ENCODE results near the gene OR2T35. TPM values are rescaled to one million over a fixed set of nuclear protein-coding genes. Genes with fewer than 3 reads are reported as not detected.
A peak's percentile ranks its signal among the peaks of the same experiment; 100 is the strongest.
"Not testable (repeated sequence)": the region's sequence is repeated elsewhere in the genome, so short reads cannot be mapped to it uniquely, and the experiment has no call there.

Gene OR2T35
- polyA plus RNA-seq: not detected
- long read RNA-seq, donor 1: 0 reads
- long read RNA-seq, donor 2: 0 reads
- long read RNA-seq, donor 3: 0 reads
- long read RNA-seq, donor 4: 0 reads
- long read RNA-seq, donor 5: 0 reads
- long read RNA-seq, donor 6: 0 reads
- long read RNA-seq, donor 7: 0 reads
- long read RNA-seq, donor 8: 0 reads
- long read RNA-seq, donor 9: 0 reads
- long read RNA-seq, donor 10: 0 reads

DNA sequence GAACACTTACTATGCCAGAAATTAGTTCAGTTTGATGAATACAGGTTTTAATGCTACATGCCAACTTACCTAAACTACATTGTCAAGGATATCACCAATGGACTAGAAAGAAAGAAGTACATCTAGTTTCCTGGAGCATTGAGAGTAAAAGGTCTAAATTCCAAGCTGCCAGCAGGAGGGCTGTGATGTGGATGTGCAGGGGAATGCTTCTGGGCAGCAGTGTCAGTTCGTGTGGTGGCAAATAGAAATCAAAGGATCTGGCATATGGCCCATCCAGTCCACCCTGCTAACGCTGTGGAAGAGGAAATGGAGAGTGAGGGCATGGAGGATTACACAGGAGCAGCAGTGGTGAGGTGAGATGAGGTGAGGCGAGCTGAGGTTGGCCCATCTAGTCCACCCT, at the start of gene OR2T35:
Gene OR2T35 (minus strand): TSS at position 101 of the 400 bp plus-strand sequence. CDS start 6,020 bp downstream, outside the sequence.
- H3K36me3 ChIP-seq (ENCODE audit: control insufficient read depth in 3 of 3, insufficient read depth in 2 of 3, low read depth in 1 of 3, low read length in 3 of 3); H3K4me1 ChIP-seq (ENCODE audit: control insufficient read depth in 3 of 3, insufficient read depth in 2 of 3, low read depth in 1 of 3, low read length in 2 of 3); DNase-seq; FAIRE-seq; H3K27ac ChIP-seq (ENCODE audit: low read depth in 1 of 3, low read length in 2 of 3); H3K9me3 ChIP-seq (ENCODE audit: control insufficient read depth in 2 of 2, insufficient read depth in 1 of 2, low read depth in 1 of 2, low read length in 1 of 2); H3K27me3 ChIP-seq (ENCODE audit: control insufficient read depth in 3 of 3, insufficient read depth in 3 of 3, low read length in 3 of 3); H3K4me3 ChIP-seq (ENCODE audit: low read depth in 1 of 3, low read length in 3 of 3): not testable (repeated sequence)
- WGBS, 3 donors: 53 to 100% (median 100%) methylated on average over 1 to 2 of the region's 3 CpGs

GRCh38 chr1:248691567-248692155, 46.6 kb upstream of the OR2T35 start:
- WGBS, 3 donors: 81 to 96% (median 88%) methylated on average over 33 to 51 of the region's 51 CpGs
- Histone ChIP-seq H3K27ac (ENCODE audit: low read depth in 1 of 3, low read length in 2 of 3) (no peak overlapping the region), H3K27me3 (ENCODE audit: control insufficient read depth in 3 of 3, insufficient read depth in 3 of 3, low read length in 3 of 3) (peaks cover 0 to 4% (median 0%) of the 10 kb centered on the region in 3 donors), H3K9me3 (ENCODE audit: control insufficient read depth in 2 of 2, insufficient read depth in 1 of 2, low read depth in 1 of 2, low read length in 1 of 2) (peaks cover 1 to 10% of the 10 kb centered on the region in 2 donors), H3K4me3 (ENCODE audit: low read depth in 1 of 3, low read length in 3 of 3) (no peak overlapping the region), H3K36me3 (ENCODE audit: control insufficient read depth in 3 of 3, insufficient read depth in 2 of 3, low read depth in 1 of 3, low read length in 3 of 3) (no peaks in the 10 kb centered on the region), H3K4me1 (ENCODE audit: control insufficient read depth in 3 of 3, insufficient read depth in 2 of 3, low read depth in 1 of 3, low read length in 2 of 3) (peaks cover 0 to 5% (median 0%) of the 10 kb centered on the region in 3 donors)
- FAIRE-seq (no peak), DNase-seq (no peak)

- DNase-seq (no peak), FAIRE-seq (no peak)
- no peak overlapping the region for H3K4me3 ChIP-seq (ENCODE audit: low read depth in 1 of 3, low read length in 3 of 3)
- H3K4me1 ChIP-seq (ENCODE audit: control insufficient read depth in 3 of 3, insufficient read depth in 2 of 3, low read depth in 1 of 3, low read length in 2 of 3): no peaks in the 10 kb centered on the region
- peaks cover 1 to 10% of the 10 kb centered on the region in 2 donors for H3K9me3 ChIP-seq (ENCODE audit: control insufficient read depth in 2 of 2, insufficient read depth in 1 of 2, low read depth in 1 of 2, low read length in 1 of 2)
- WGBS, 3 donors: 90 to 95% (median 91%) methylated on average over 4 of the region's 4 CpGs
- no peaks in the 10 kb centered on the region for H3K36me3 ChIP-seq (ENCODE audit: control insufficient read depth in 3 of 3, insufficient read depth in 2 of 3, low read depth in 1 of 3, low read length in 3 of 3)
- peaks cover 0 to 4% (median 0%) of the 10 kb centered on the region in 3 donors for H3K27me3 ChIP-seq (ENCODE audit: control insufficient read depth in 3 of 3, insufficient read depth in 3 of 3, low read length in 3 of 3)
- H3K27ac ChIP-seq (ENCODE audit: low read depth in 1 of 3, low read length in 2 of 3): no peak overlapping the region
These were observed 43.6 kb upstream of the OR2T35 start for GRCh38 chr1:248688527-248689298.

DNA sequence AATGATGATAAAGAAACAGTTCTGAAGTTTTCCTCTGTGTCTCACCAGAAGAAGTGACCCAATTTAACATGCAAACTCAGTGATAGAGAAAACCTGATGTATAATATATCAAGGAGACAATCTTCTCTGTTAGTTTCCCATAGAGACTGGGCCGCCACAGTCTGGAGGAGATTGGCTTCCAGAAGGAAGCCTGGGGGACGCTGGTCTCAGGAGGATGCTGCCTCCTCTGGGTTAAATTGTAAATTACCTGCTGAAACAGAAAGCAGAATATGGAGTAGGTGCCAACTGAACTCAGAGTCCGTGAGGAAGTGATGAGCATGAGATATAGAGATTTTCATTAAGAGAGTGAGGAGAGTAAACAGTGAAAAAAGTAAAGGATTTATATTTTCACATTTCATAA, 41.7 kb upstream of the OR2T35 start:
- Histone ChIP-seq H3K27ac (ENCODE audit: low read depth in 1 of 3, low read length in 2 of 3) (no peak overlapping the region), H3K9me3 (ENCODE audit: control insufficient read depth in 2 of 2, insufficient read depth in 1 of 2, low read depth in 1 of 2, low read length in 1 of 2) (peaks cover 0 to 7% of the 10 kb centered on the region in 2 donors), H3K4me1 (ENCODE audit: control insufficient read depth in 3 of 3, insufficient read depth in 2 of 3, low read depth in 1 of 3, low read length in 2 of 3) (no peaks in the 10 kb centered on the region), H3K4me3 (ENCODE audit: low read depth in 1 of 3, low read length in 3 of 3) (no peak overlapping the region), H3K36me3 (ENCODE audit: control insufficient read depth in 3 of 3, insufficient read depth in 2 of 3, low read depth in 1 of 3, low read length in 3 of 3) (no peaks in the 10 kb centered on the region), H3K27me3 (ENCODE audit: control insufficient read depth in 3 of 3, insufficient read depth in 3 of 3, low read length in 3 of 3) (peaks cover 0 to 2% (median 0%) of the 10 kb centered on the region in 3 donors)
- FAIRE-seq (no peak), DNase-seq (peak; percentile 52 to 65)
- WGBS, 3 donors: 12 to 19% (median 18%) methylated on average over 3 of the region's 3 CpGs

GRCh38 chr1:248681651-248682050, 36.6 kb upstream of the OR2T35 start:
- H3K4me1 ChIP-seq (ENCODE audit: control insufficient read depth in 3 of 3, insufficient read depth in 2 of 3, low read depth in 1 of 3, low read length in 2 of 3): no peaks in the 10 kb centered on the region
- H3K27me3 ChIP-seq (ENCODE audit: control insufficient read depth in 3 of 3, insufficient read depth in 3 of 3, low read length in 3 of 3): peaks cover 0 to 2% (median 0%) of the 10 kb centered on the region in 3 donors
- FAIRE-seq: no peak
- no peak overlapping the region for H3K4me3 ChIP-seq (ENCODE audit: low read depth in 1 of 3, low read length in 3 of 3)
- H3K27ac ChIP-seq (ENCODE audit: low read depth in 1 of 3, low read length in 2 of 3): no peak overlapping the region
- WGBS, 3 donors: 81 to 94% (median 88%) methylated on average over 8 of the region's 8 CpGs
- H3K9me3 ChIP-seq (ENCODE audit: control insufficient read depth in 2 of 2, insufficient read depth in 1 of 2, low read depth in 1 of 2, low read length in 1 of 2): peaks cover 0 to 3% of the 10 kb centered on the region in 2 donors
- no peak for DNase-seq
- no peaks in the 10 kb centered on the region for H3K36me3 ChIP-seq (ENCODE audit: control insufficient read depth in 3 of 3, insufficient read depth in 2 of 3, low read depth in 1 of 3, low read length in 3 of 3)

DNA sequence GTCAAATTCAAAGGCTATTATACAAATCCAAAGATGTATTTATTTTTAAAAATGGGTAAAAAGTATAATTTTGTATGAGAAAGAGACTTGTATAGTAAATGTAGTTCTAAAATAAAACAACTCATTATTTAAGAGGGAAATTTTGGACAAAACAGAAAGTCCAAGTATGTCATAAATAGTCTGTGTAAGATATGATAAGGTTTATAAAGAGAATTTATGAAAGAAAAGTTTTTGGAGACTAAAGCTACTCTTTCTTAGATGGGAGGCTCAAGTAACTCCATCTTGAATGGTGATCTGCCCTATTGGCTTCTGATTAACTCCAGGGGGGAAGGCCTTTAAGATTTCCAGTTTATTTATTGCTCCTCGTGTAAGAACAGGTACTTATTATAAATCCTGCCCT, 24.9 kb upstream of the OR2T35 start:
- FAIRE-seq: no peak
- Histone ChIP-seq H3K4me1 (ENCODE audit: control insufficient read depth in 3 of 3, insufficient read depth in 2 of 3, low read depth in 1 of 3, low read length in 2 of 3) (no peaks in the 10 kb centered on the region), H3K36me3 (ENCODE audit: control insufficient read depth in 3 of 3, insufficient read depth in 2 of 3, low read depth in 1 of 3, low read length in 3 of 3) (no peaks in the 10 kb centered on the region), H3K9me3 (ENCODE audit: control insufficient read depth in 2 of 2, insufficient read depth in 1 of 2, low read depth in 1 of 2, low read length in 1 of 2) (peaks cover 2 to 10% of the 10 kb centered on the region in 2 donors), H3K4me3 (ENCODE audit: low read depth in 1 of 3, low read length in 3 of 3) (no peak overlapping the region), H3K27ac (ENCODE audit: low read depth in 1 of 3, low read length in 2 of 3) (no peak overlapping the region), H3K27me3 (ENCODE audit: control insufficient read depth in 3 of 3, insufficient read depth in 3 of 3, low read length in 3 of 3) (no peaks in the 10 kb centered on the region)
- no peak for DNase-seq
- 62 to 81% (median 67%) methylated on average over 1 of the region's 1 CpG for WGBS, 3 donors

DNA sequence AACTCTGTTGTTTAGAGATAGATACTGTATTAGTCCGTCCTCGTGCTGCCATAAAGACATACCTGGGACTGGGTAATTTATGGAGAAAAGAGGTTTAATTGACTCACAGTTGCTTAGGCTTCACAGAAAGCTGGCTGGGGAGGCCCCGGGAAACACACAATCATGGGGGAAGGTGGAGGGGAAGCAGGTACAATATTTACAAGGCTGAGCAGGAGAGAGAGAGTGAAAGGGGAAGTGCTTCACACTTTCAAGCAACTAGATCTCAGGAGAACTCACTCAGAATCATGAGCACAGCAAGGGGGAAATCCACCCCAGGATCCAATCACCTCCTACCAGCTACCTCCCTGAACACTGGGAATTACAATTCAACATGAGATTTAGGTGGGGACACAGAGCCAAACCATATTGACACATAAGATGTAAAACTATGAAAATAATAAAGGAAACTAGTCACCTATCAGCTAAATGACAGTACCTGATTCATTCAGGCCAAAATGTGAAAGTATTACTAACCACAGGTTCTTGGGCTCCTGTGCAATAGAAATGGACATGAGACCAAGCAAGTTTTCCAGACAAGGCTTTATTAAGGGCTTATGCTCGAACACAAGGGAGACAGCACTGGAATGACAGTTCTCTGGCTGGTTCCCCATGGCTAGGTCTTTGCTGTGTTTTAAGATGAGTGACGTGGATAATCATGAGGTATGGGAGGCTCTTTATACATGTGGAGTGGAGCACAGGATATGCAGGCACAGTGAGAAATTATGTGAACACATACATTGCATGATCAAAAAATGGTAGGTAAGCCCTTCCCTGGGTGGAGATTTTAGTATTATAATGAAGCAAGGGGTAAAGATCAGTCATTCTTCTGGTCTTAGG, 18.6 kb upstream of the OR2T35 start:
- H3K36me3 ChIP-seq (ENCODE audit: control insufficient read depth in 3 of 3, insufficient read depth in 2 of 3, low read depth in 1 of 3, low read length in 3 of 3); H3K27ac ChIP-seq (ENCODE audit: low read depth in 1 of 3, low read length in 2 of 3); DNase-seq; H3K4me3 ChIP-seq (ENCODE audit: low read depth in 1 of 3, low read length in 3 of 3); H3K4me1 ChIP-seq (ENCODE audit: control insufficient read depth in 3 of 3, insufficient read depth in 2 of 3, low read depth in 1 of 3, low read length in 2 of 3); H3K9me3 ChIP-seq (ENCODE audit: control insufficient read depth in 2 of 2, insufficient read depth in 1 of 2, low read depth in 1 of 2, low read length in 1 of 2); H3K27me3 ChIP-seq (ENCODE audit: control insufficient read depth in 3 of 3, insufficient read depth in 3 of 3, low read length in 3 of 3): not testable (repeated sequence)
- peak; percentile 90 for FAIRE-seq
- WGBS, 3 donors: 66 to 78% (median 74%) methylated on average over 5 of the region's 5 CpGs

- H3K4me1 ChIP-seq (ENCODE audit: control insufficient read depth in 3 of 3, insufficient read depth in 2 of 3, low read depth in 1 of 3, low read length in 2 of 3); H3K27me3 ChIP-seq (ENCODE audit: control insufficient read depth in 3 of 3, insufficient read depth in 3 of 3, low read length in 3 of 3); H3K4me3 ChIP-seq (ENCODE audit: low read depth in 1 of 3, low read length in 3 of 3); H3K27ac ChIP-seq (ENCODE audit: low read depth in 1 of 3, low read length in 2 of 3); H3K9me3 ChIP-seq (ENCODE audit: control insufficient read depth in 2 of 2, insufficient read depth in 1 of 2, low read depth in 1 of 2, low read length in 1 of 2); H3K36me3 ChIP-seq (ENCODE audit: control insufficient read depth in 3 of 3, insufficient read depth in 2 of 3, low read depth in 1 of 3, low read length in 3 of 3); FAIRE-seq; DNase-seq: not testable (repeated sequence)
- 81 to 82% (median 81%) methylated on average over 1 to 4 of the region's 6 CpGs for WGBS, 3 donors
These were observed 11.7 kb upstream of the OR2T35 start for GRCh38 chr1:248656797-248657196.
